ENCODE data around the gene SYTL3. TPM values are rescaled to one million over a fixed set of nuclear protein-coding genes. Genes with fewer than 3 reads are reported as not detected.

SYTL3 gene
- total RNA-seq, 4 donors from 2014 or later: 2.8 to 5.1 (median 3.4) TPM

DNA sequence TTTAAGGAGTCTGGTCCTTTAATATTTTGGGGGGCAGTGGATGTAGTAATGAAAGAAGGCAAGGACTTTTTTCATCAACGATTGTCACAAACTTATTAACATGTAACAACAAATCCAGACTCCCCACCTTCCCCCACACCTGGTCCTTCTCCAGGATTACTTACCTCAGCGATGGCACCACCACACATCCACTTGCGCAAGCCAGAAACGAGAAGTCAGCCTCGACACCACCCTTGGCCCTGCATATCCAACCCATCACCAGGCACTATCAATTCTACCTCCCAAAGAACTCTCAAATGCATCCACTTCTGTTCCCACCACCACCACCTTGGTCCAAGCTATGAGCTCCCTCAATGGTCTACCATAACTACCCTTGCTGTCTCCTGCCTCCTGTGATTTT lies 162.8 kb downstream of the SYTL3 start:
- peaks cover 4% of the 10 kb centered on the region for H3K36me3 ChIP-seq
- no peaks in the 10 kb centered on the region for H3K27me3 ChIP-seq
- WGBS: 42% methylated on average over 5 of the region's 5 CpGs
- DNase-seq (ENCODE audit: low spot score in 2 of 2): no peak
- no peak for TF ChIP-seq EP300 (IDR thresholded peaks at IDR 0.05)
- H3K4me1 ChIP-seq: peaks cover 92% of the 10 kb centered on the region
- no peak overlapping the region for H3K4me3 ChIP-seq
- H3K27ac ChIP-seq: no peak overlapping the region
- H3K9me3 ChIP-seq: no peaks in the 10 kb centered on the region

DNA sequence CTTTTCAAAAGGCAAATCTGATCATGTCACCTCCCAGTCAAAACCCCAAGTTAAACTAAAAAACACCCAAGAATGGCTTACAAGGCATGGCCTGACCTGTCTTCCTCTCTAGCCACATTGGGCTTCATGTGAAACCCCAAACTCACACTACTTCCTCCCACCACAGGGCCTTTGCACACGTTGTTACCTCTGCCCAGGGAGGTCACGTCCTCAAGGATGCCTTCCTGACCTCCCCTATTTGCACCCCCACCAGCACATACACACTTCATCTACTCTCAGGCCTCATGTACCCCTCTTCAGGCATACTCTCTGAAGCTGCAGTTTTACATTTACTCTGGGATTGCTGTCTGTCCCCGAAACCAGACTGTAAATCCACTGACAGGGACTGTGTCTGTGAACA lies 163.2 kb downstream of the SYTL3 start:
- peaks cover 2% of the 10 kb centered on the region for H3K36me3 ChIP-seq
- no peaks in the 10 kb centered on the region for H3K27me3 ChIP-seq
- 86% methylated on average over 3 of the region's 3 CpGs for WGBS
- peaks cover 92% of the 10 kb centered on the region for H3K4me1 ChIP-seq
- no peak overlapping the region for H3K4me3 ChIP-seq
- H3K27ac ChIP-seq: peak overlapping the region; percentile 40
- H3K9me3 ChIP-seq: no peaks in the 10 kb centered on the region
- no peak for DNase-seq (ENCODE audit: low spot score in 2 of 2)
- TF ChIP-seq POLR2AphosphoS5 (IDR thresholded peaks at IDR 0.05) (no peak), EP300 (IDR thresholded peaks at IDR 0.05) (no peak), POLR2A (IDR thresholded peaks at IDR 0.05) (no peak)
- TF ChIP-seq, protein P1, sequence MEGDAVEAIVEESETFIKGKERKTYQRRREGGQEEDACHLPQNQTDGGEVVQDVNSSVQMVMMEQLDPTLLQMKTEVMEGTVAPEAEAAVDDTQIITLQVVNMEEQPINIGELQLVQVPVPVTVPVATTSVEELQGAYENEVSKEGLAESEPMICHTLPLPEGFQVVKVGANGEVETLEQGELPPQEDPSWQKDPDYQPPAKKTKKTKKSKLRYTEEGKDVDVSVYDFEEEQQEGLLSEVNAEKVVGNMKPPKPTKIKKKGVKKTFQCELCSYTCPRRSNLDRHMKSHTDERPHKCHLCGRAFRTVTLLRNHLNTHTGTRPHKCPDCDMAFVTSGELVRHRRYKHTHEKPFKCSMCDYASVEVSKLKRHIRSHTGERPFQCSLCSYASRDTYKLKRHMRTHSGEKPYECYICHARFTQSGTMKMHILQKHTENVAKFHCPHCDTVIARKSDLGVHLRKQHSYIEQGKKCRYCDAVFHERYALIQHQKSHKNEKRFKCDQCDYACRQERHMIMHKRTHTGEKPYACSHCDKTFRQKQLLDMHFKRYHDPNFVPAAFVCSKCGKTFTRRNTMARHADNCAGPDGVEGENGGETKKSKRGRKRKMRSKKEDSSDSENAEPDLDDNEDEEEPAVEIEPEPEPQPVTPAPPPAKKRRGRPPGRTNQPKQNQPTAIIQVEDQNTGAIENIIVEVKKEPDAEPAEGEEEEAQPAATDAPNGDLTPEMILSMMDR (IDR thresholded peaks at IDR 0.05): no peak

Other genes with a start within 250 kb of the SYTL3 start
- 10 to 100 TPM; 17.5 to 24.7 (median 21.7) TPM for gene TMEM181, start 90.0 kb upstream of the SYTL3 start, total RNA-seq
- 10 to 100 TPM; 27.5 to 63.8 (median 49.4) TPM for gene DYNLT1, start 5.3 kb upstream of the SYTL3 start, total RNA-seq
- 100 to 1,000 TPM; 154 to 394 (median 238) TPM for gene EZR, start 169.3 kb downstream of the SYTL3 start, total RNA-seq

Data from suprapubic skin (tissue), 4 donors.